UCSD-AML1 (cell line): Measurements from ENCODE around the gene GNAS-AS1.

Experiments used
- DNase-seq: peaks from one replicate; lab custom pipeline; 2025; ENCODE audit not compliant: unreplicated experiment; lab: John Stamatoyannopoulos, UW

Gene GNAS-AS1

GRCh38 chr20:58863044-58863790 is 12.5 kb upstream of the GNAS-AS1 start:
- DNase-seq: no peak

GRCh38 chr20:58855506-58856389 is 5.0 kb upstream of the GNAS-AS1 start:
- no peak for DNase-seq

- DNase-seq: no peak
Observed at GRCh38 chr20:58854638-58855471, 4.2 kb upstream of the GNAS-AS1 start.

- no peak for DNase-seq
Observed at GRCh38 chr20:58853976-58854637, 3.4 kb upstream of the GNAS-AS1 start.

GRCh38 chr20:58853466-58853865 is 2.8 kb upstream of the GNAS-AS1 start:
- no peak for DNase-seq

GRCh38 chr20:58852543-58853271 is 2.0 kb upstream of the GNAS-AS1 start, which contains the start of gene GNAS:
Gene GNAS, plus strand, starts transcription at chr20:58852716.
- no peak for DNase-seq

GRCh38 chr20:58851969-58852458 is 1.3 kb upstream of the GNAS-AS1 start:
- no peak for DNase-seq

GRCh38 chr20:58851221-58851968 is 693 bp upstream of the GNAS-AS1 start:
- no peak for DNase-seq

GRCh38 chr20:58847463-58847862 is 3.2 kb downstream of the GNAS-AS1 start:
- no peak for DNase-seq

GRCh38 chr20:58845706-58846105 is 5.0 kb downstream of the GNAS-AS1 start:
- no peak for DNase-seq

GRCh38 chr20:58843128-58843556 is 7.6 kb downstream of the GNAS-AS1 start:
- no peak for DNase-seq

GRCh38 chr20:58842276-58842675 is 8.4 kb downstream of the GNAS-AS1 start:
- no peak for DNase-seq

- DNase-seq: no peak
Observed at GRCh38 chr20:58841539-58842264, 9.0 kb downstream of the GNAS-AS1 start.

GRCh38 chr20:58840816-58841538 is 9.7 kb downstream of the GNAS-AS1 start:
- no peak for DNase-seq

GRCh38 chr20:58839991-58840747 is 10.5 kb downstream of the GNAS-AS1 start:
- DNase-seq: no peak

GRCh38 chr20:58839474-58839874 is 11.2 kb downstream of the GNAS-AS1 start:
- DNase-seq: no peak

GRCh38 chr20:58838174-58838573 is 12.5 kb downstream of the GNAS-AS1 start:
- no peak for DNase-seq
